HepG2 (cell line): ENCODE data around the gene MCC. TPM values are rescaled to one million over a fixed set of nuclear protein-coding genes. Genes with fewer than 3 reads are reported as not detected.

Experiments used
- ATAC-seq: fragments of 200-7000 bp; cut with Tn5 transposase; 3 replicates; pipeline ENCODE4 v1.9.1; 2020; ENCODE audit warnings: mild to moderate bottlenecking, moderate library complexity
- BruUV-seq: library from RNA; stranded (reverse); fragments of 400-500 nt; replicated peaks from 2 replicates; lab custom pipeline; 2021; lab: Mats Ljungman, UMichigan
- CTCF ChIA-PET: fragments of 300-600 bp; formaldehyde crosslinking; extraction: SDS; loops from one replicate; lab custom pipeline; 2021; ENCODE audit warnings: low total read pairs, inconsistent platforms, low intra/inter-chr PET ratio; lab: Yijun Ruan, JAX
- POLR2A ChIA-PET: fragments of 350-600 bp; sonication (Branson Sonifier 250); formaldehyde crosslinking; loops from one replicate; lab custom pipeline; 2020; ENCODE audit warnings: antibody characterized with exemption, inconsistent platforms; lab: Yijun Ruan, JAX
- DNase-seq: peaks from one replicate; pipeline ENCODE4 v3.0.0-alpha.2; 2015; ENCODE audit warnings: low spot score
- FAIRE-seq: peaks from 3 replicates; lab custom pipeline; 2011; peaks lifted over from hg19 to GRCh38; lab: Jason Lieb, UNC
- H2AFZ ChIP-seq: one replicate; pipeline ENCODE4 v1.6.1; 2011; ENCODE audit warnings: low read length, inconsistent platforms
- H3K27ac ChIP-seq: fragments of 300-600 bp; 3 replicates; pipeline ENCODE4 v1.8.0; 2011; ENCODE audit warnings: mixed run types, mild to moderate bottlenecking, mixed read lengths, low read length, inconsistent platforms; ENCODE audit not compliant: insufficient read depth; ENCODE audit errors: extremely low read length
- H3K27me3 ChIP-seq, 2 experiments: fragments of 200-600 bp in 1 of 2; 2 replicates in 1 of 2; 3 replicates in 1 of 2; pipeline versions ENCODE4 v1.6.0 to v1.8.0; 2011; ENCODE audit warnings: low read length in 2 of 2, mild to moderate bottlenecking in 2 of 2, moderate library complexity in 2 of 2, inconsistent platforms in 1 of 2; ENCODE audit not compliant: insufficient read depth in 2 of 2, control insufficient read depth in 1 of 2
- H3K36me3 ChIP-seq, 2 experiments: fragments of 200-600 bp in 1 of 2; replicated peaks in 1 of 2; 2 replicates in 1 of 2; 3 replicates in 1 of 2; pipeline versions ENCODE4 v1.5.1 to v1.8.0; 2011; ENCODE audit warnings: low read length in 2 of 2, inconsistent platforms in 1 of 2; ENCODE audit not compliant: insufficient read depth in 2 of 2, control insufficient read depth in 1 of 2
- H3K4me1 ChIP-seq: 2 replicates; pipeline ENCODE4 v1.5.1; 2012; ENCODE audit warnings: low read length, inconsistent platforms; ENCODE audit not compliant: insufficient read depth
- H3K4me2 ChIP-seq: 2 replicates; pipeline ENCODE4 v1.6.0; 2011; ENCODE audit warnings: low read depth, low read length, inconsistent platforms
- H3K4me3 ChIP-seq, 3 experiments: fragments of 200-600 bp in 1 of 3; sonication (generic), shearing (Covaris generic) in 1 of 3; replicated peaks in 1 of 3; 2 replicates each; pipeline ENCODE4 v1.5.1; 2011 to 2016; ENCODE audit warnings: low read length in 3 of 3, inconsistent platforms in 2 of 3, low read depth in 2 of 3, mild to moderate bottlenecking in 2 of 3, control low read depth in 1 of 3, mixed read lengths in 1 of 3; ENCODE audit not compliant: insufficient read depth in 1 of 3
- H3K79me2 ChIP-seq: one replicate; pipeline ENCODE4 v1.6.1; 2011; ENCODE audit warnings: low read length, inconsistent platforms; ENCODE audit not compliant: insufficient read depth
- H3K9ac ChIP-seq: 2 replicates; pipeline ENCODE4 v1.6.0; 2011; ENCODE audit warnings: mild to moderate bottlenecking, low read depth, low read length, inconsistent platforms; ENCODE audit not compliant: insufficient read depth
- H3K9me3 ChIP-seq: 2 replicates; pipeline ENCODE4 v1.5.1; 2012; ENCODE audit warnings: mild to moderate bottlenecking, low read length
- H4K20me1 ChIP-seq: 2 replicates; pipeline ENCODE4 v1.6.0; 2011; ENCODE audit warnings: inconsistent platforms, mild to moderate bottlenecking, low read length, moderate library complexity; ENCODE audit not compliant: insufficient read depth
- ATF7 ChIP-seq, 2 experiments: fragments of 450-650 bp in 1 of 2; sonication (generic) in 1 of 2; formaldehyde crosslinking in 1 of 2; IDR thresholded peaks; 2 replicates each; pipeline versions ENCODE4 v1.4.0 to v1.6.1; 2016 to 2020; ENCODE audit warnings: antibody characterized with exemption in 1 of 2, mild to moderate bottlenecking in 1 of 2, missing genetic modification reagents in 1 of 2
- HIVEP1 ChIP-seq: sonication (generic); formaldehyde crosslinking; IDR thresholded peaks from 2 replicates; pipeline ENCODE4 v1.4.0; 2020; ENCODE audit warnings: mild to moderate bottlenecking, missing genetic modification reagents
- KDM5B ChIP-seq: sonication (generic); formaldehyde crosslinking; IDR thresholded peaks from 2 replicates; pipeline ENCODE4 v1.4.0; 2020; ENCODE audit warnings: missing genetic modification reagents, mild to moderate bottlenecking, borderline replicate concordance
- LCORL ChIP-seq, 2 experiments: fragments of 450-650 bp in 1 of 2; sonication (generic) in 1 of 2; formaldehyde crosslinking in 1 of 2; IDR thresholded peaks; 2 replicates each; pipeline versions ENCODE4 v1.5.0 to v1.6.1; 2017 to 2020; ENCODE audit warnings: antibody characterized with exemption in 1 of 2, missing genetic modification reagents in 1 of 2
- SMYD3 ChIP-seq: sonication (generic); formaldehyde crosslinking; IDR thresholded peaks from 2 replicates; pipeline ENCODE4 v1.8.1; 2023; ENCODE audit warnings: mild to moderate bottlenecking, missing genetic modification reagents
- ZNF12 ChIP-seq: sonication (generic); formaldehyde crosslinking; IDR thresholded peaks from 2 replicates; pipeline ENCODE4 v1.5.0; 2020; ENCODE audit warnings: missing genetic modification reagents
- ZNF460 ChIP-seq: sonication (generic); formaldehyde crosslinking; IDR thresholded peaks from 2 replicates; pipeline ENCODE4 v1.5.1; 2020; ENCODE audit warnings: missing genetic modification reagents, mild to moderate bottlenecking, borderline replicate concordance
- ZNF660 ChIP-seq: sonication (generic); formaldehyde crosslinking; IDR thresholded peaks from 2 replicates; pipeline ENCODE4 v1.5.1; 2020; ENCODE audit warnings: mild to moderate bottlenecking, low read depth, missing genetic modification reagents, borderline replicate concordance
- WGBS: methylation state at CpG from one replicate; pipeline ENCODE4 v1.1.6; 2017; ENCODE audit warnings: low lambda C conversion rate; 5-methylcytosine and 5-hydroxymethylcytosine counted together
- in situ Hi-C: cut with HindIII; loops from 2 replicates; pipeline ENCODE4 v1.10.0; 2017; ENCODE audit warnings: low pct_unique_long_range_greater_than_20kb; ENCODE audit not compliant: extremely low pct_ligation_motif_present
- intact Hi-C: fragments of 100-400 bp; cut with micrococcal nuclease; formaldehyde crosslinking; loops from one replicate; pipeline ENCODE4 v1.10.0; 2022; ENCODE audit not compliant: unreplicated experiment
- polyA plus RNA-seq, 8 experiments: library from polyadenylated mRNA; depleted of rRNA in 3 of 8; stranded (reverse) in 7 of 8; unstranded in 1 of 8; fragments of >200 nt; fragmentation: Illumina TruSeq in 4 of 8; extraction: Trizol in 4 of 8; gene quantifications; 2 replicates each; pipeline versions ENCODE4 v1.2.1 to v1.2.3, GENCODE V29; 2011 to 2016; ENCODE audit warnings: low read depth in 4 of 8, missing spikeins in 1 of 8, mixed read lengths in 1 of 8; ENCODE audit not compliant: insufficient read depth in 1 of 8
- total RNA-seq, 5 experiments: library from RNA; depleted of rRNA; stranded (reverse); fragments of >200 nt; fragmentation: Illumina TruSeq; extraction: Trizol; gene quantifications; 2 replicates each; pipeline ENCODE4 v1.2.3, GENCODE V29; 2016; ENCODE audit warnings: low read depth in 1 of 5
- TF ChIP-seq, protein P1 (sequence below): sonication (generic); formaldehyde crosslinking; IDR thresholded peaks from 2 replicates; pipeline ENCODE4 v1.4.0; 2020; ENCODE audit warnings: mild to moderate bottlenecking, missing genetic modification reagents
- TF ChIP-seq, protein P2 (sequence below): sonication (generic); formaldehyde crosslinking; IDR thresholded peaks from 2 replicates; pipeline ENCODE4 v1.8.0; 2022; ENCODE audit warnings: low read depth, missing genetic modification reagents
- TF ChIP-seq, protein P3 (sequence below): sonication (generic); formaldehyde crosslinking; IDR thresholded peaks from 2 replicates; pipeline ENCODE4 v1.8.1; 2023; ENCODE audit warnings: missing genetic modification reagents, mild to moderate bottlenecking, borderline replicate concordance

Gene MCC
- total and polyA plus RNA-seq, 2 of the 13 experiments (the other 11 are each of a cell fraction or from before 2014, with no cell fraction given): 0.55 to 2.4 TPM

DNA sequence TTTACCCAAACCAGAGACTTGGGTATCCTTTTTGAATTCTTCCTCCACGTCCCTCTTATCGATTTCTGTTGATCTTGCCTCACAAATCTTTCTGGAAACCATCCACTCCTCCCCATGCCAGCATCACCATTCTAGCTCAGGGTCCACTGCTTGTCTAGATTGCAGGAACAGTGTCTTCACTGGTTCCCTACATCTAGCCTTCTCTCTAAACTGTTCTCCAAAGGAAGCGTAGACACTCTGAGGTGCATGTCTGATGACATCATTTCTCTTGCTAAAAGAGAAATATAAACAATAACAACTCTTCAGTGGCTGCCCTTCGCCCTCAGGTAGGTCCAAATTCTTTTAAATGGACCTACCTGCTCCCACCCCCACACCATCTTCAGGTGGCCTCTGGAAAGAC lies 311.5 kb downstream of the MCC start:
- no TSS peak for BruUV-seq
- CTCF ChIA-PET: no interaction called here
- DNase-seq (no peak), ATAC-seq (no peak)
- POLR2A ChIA-PET: no interaction called here
- no peaks in the 10 kb centered on the region for H3K27me3 ChIP-seq
- H3K27ac ChIP-seq: no peak overlapping the region
- H4K20me1 ChIP-seq: no peaks in the 10 kb centered on the region
- H3K9me3 ChIP-seq: no peaks in the 10 kb centered on the region
- TF ChIP-seq ATF7 (IDR thresholded peaks at IDR 0.05) (peak; percentile 71), ATF7 (CRISPR knock-in tag; IDR thresholded peaks at IDR 0.05) (no peak)
- TF ChIP-seq, protein P1, sequence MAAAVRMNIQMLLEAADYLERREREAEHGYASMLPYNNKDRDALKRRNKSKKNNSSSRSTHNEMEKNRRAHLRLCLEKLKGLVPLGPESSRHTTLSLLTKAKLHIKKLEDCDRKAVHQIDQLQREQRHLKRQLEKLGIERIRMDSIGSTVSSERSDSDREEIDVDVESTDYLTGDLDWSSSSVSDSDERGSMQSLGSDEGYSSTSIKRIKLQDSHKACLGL (CRISPR knock-in tag): no peak
- TF ChIP-seq, all 625 proteins: peak for 1
- intact Hi-C loops (no loop called here), in situ Hi-C loops (no loop called here)
- Histone ChIP-seq H2AFZ (no peak overlapping the region), H3K4me2 (no peak overlapping the region), H3K4me3 (no peak overlapping the region), H3K4me1 (0 out of 2 replicates have a peak, but pooled peaks cover 5% of the 10 kb centered on the region), H3K36me3 (no peaks in the 10 kb centered on the region), H3K9ac (no peak overlapping the region), H3K79me2 (no peaks in the 10 kb centered on the region)
- WGBS: 57% methylated on average over 4 of the region's 4 CpGs
- no peak for FAIRE-seq

DNA sequence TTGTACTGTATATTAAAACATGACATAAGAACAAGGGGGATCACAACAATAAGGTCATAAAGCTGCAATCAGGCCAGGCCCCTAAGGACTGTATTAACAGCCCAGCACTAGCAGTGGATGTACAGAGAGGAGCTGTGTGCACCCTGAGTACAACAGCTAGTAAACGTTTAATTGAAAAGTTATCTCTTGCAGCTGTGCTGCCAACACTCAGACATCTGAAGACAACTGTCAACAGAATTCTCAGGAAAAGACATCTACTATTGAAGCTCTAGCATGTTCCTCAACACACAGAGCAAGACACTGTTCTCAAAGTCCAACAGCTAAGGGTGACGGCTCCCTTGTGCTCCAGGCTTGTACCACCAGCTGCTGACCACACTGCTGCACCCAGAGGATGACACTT lies 312.1 kb downstream of the MCC start:
- Histone ChIP-seq H3K4me2 (no peak overlapping the region), H3K9me3 (no peaks in the 10 kb centered on the region), H3K4me1 (0 out of 2 replicates have a peak, but pooled peaks cover 5% of the 10 kb centered on the region), H3K36me3 (no peaks in the 10 kb centered on the region), H3K27me3 (no peaks in the 10 kb centered on the region), H3K79me2 (no peaks in the 10 kb centered on the region), H3K9ac (no peak overlapping the region), H3K27ac (no peak overlapping the region), H2AFZ (no peak overlapping the region), H3K4me3 (no peak overlapping the region), H4K20me1 (no peaks in the 10 kb centered on the region)
- DNase-seq (no peak), ATAC-seq (no peak), FAIRE-seq (no peak)
- WGBS: 53% methylated on average over 2 of the region's 2 CpGs
- BruUV-seq: no TSS peak
- intact Hi-C loops (no loop called here), in situ Hi-C loops (no loop called here)
- TF ChIP-seq ZNF660 (CRISPR knock-in tag) (no peak), ZNF12 (CRISPR knock-in tag) (no peak), SMYD3 (CRISPR knock-in tag) (no peak), ZNF460 (CRISPR knock-in tag) (no peak), LCORL (IDR thresholded peaks at IDR 0.05) (no peak), LCORL (CRISPR knock-in tag; IDR thresholded peaks at IDR 0.05) (no peak), KDM5B (CRISPR knock-in tag) (no peak), HIVEP1 (CRISPR knock-in tag) (no peak)
- TF ChIP-seq, protein P2, sequence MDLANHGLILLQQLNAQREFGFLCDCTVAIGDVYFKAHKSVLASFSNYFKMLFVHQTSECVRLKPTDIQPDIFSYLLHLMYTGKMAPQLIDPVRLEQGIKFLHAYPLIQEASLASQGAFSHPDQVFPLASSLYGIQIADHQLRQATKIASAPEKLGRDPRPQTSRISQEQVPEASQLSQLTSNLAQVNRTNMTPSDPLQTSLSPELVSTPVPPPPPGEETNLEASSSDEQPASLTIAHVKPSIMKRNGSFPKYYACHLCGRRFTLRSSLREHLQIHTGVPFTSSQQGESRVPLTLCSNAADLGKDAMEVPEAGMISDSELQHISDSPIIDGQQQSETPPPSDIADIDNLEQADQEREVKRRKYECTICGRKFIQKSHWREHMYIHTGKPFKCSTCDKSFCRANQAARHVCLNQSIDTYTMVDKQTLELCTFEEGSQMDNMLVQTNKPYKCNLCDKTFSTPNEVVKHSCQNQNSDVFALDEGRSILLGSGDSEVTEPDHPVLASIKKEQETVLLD (CRISPR knock-in tag): no peak
- TF ChIP-seq, protein P3, sequence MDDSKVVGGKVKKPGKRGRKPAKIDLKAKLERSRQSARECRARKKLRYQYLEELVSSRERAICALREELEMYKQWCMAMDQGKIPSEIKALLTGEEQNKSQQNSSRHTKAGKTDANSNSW: no peak
- POLR2A ChIA-PET: no interaction called here
- CTCF ChIA-PET: no interaction called here
